Measurements from ENCODE around the gene HPSE2. TPM values are rescaled to one million over a fixed set of nuclear protein-coding genes. Genes with fewer than 3 reads are reported as not detected.

Gene HPSE2
- total RNA-seq, 1 experiment from 2014 or later, result 0.05 TPM

GRCh38 chr10:98432330-98432729, 803.3 kb downstream of the HPSE2 start:
- intact Hi-C loops (cut with micrococcal nuclease), result no loop called here
- ChIA-PET CTCF (no interaction called here), RAD21 (ENCODE audit: low non-redundant PET in 1 of 2, low total read pairs in 2 of 2, uncharacterized antibody in 2 of 2, unreplicated experiment in 2 of 2) (no interaction called here), POLR2A (no interaction called here)
- Histone ChIP-seq H2AFZ (ENCODE audit: low read depth, low read length, poor library complexity, severe bottlenecking) (no peak overlapping the region), H3K36me3 (ENCODE audit: control insufficient read depth in 1 of 2, insufficient read depth in 2 of 2, low read length in 2 of 2) (peaks cover 22 to 35% of the 10 kb centered on the region in 2 experiments; a peak in 3 of 4 replicates), H3K4me3 (replicated peaks in 1 of 2; ENCODE audit: low read depth in 1 of 2, low read length in 2 of 2) (no peak overlapping the region), H3K9ac (ENCODE audit: low read length) (no peak overlapping the region), H3K4me2 (ENCODE audit: low read length) (no peak overlapping the region), H4K20me1 (ENCODE audit: insufficient read depth) (no peaks in the 10 kb centered on the region), H3K79me2 (ENCODE audit: insufficient read depth, low read length) (no peaks in the 10 kb centered on the region), H3K27me3 (ENCODE audit: insufficient read depth, low read length) (no peaks in the 10 kb centered on the region), H3K9me2 (ENCODE audit: insufficient read depth) (no peaks in the 10 kb centered on the region), H3K27ac (ENCODE audit: low read depth, low read length) (no peak overlapping the region), H3K9me3 (ENCODE audit: control insufficient read depth in 1 of 2, insufficient read depth in 1 of 2, low read depth in 1 of 2, low read length in 2 of 2) (no peaks in the 10 kb centered on the region), H3K4me1 (ENCODE audit: control insufficient read depth in 1 of 2, insufficient read depth in 2 of 2, low read length in 2 of 2) (peaks cover 0 to 12% of the 10 kb centered on the region in 2 experiments; a peak in 3 of 4 replicates)
- DNase-seq (ENCODE audit: low read depth, low spot score) (no peak), ATAC-seq (no peak)
- BruUV-seq (replicated peaks), result no TSS peak
- TF ChIP-seq POLR2A (IDR thresholded peaks at IDR 0.05; ENCODE audit: borderline replicate concordance, extremely low read depth, insufficient read depth, insufficient read length) (no peak), SP1 (IDR thresholded peaks at IDR 0.05; ENCODE audit: low read depth) (no peak), ZBTB33 (IDR thresholded peaks at IDR 0.05; ENCODE audit: extremely low read depth, insufficient replicate concordance, low read length) (no peak), REST (IDR thresholded peaks at IDR 0.05; ENCODE audit: low read depth) (no peak), FOSL1 (IDR thresholded peaks at IDR 0.05; ENCODE audit: low read depth) (no peak), CBX3 (IDR thresholded peaks at IDR 0.05; ENCODE audit: low read depth) (no peak), EZH2phosphoT487 (IDR thresholded peaks at IDR 0.05; ENCODE audit: borderline replicate concordance) (no peak), CTCF (IDR thresholded peaks at IDR 0.05 in 2 of 3, conservative IDR thresholded peaks at IDR 0.05 in 1 of 3; ENCODE audit: borderline replicate concordance in 1 of 3, insufficient read depth in 1 of 3, low read depth in 2 of 3, low read length in 2 of 3) (no peak), YY1 (IDR thresholded peaks at IDR 0.05; ENCODE audit: extremely low read depth, insufficient replicate concordance, low read depth, low read length) (no peak)

All from HCT116 (cell line).